ENCODE data around the gene CDK5RAP1.
"Not testable (repeated sequence)": the region's sequence is repeated elsewhere in the genome, so short reads cannot be mapped to it uniquely, and the experiment has no call there.

The CDK5RAP1 gene, protein sequence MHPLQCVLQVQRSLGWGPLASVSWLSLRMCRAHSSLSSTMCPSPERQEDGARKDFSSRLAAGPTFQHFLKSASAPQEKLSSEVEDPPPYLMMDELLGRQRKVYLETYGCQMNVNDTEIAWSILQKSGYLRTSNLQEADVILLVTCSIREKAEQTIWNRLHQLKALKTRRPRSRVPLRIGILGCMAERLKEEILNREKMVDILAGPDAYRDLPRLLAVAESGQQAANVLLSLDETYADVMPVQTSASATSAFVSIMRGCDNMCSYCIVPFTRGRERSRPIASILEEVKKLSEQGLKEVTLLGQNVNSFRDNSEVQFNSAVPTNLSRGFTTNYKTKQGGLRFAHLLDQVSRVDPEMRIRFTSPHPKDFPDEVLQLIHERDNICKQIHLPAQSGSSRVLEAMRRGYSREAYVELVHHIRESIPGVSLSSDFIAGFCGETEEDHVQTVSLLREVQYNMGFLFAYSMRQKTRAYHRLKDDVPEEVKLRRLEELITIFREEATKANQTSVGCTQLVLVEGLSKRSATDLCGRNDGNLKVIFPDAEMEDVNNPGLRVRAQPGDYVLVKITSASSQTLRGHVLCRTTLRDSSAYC

DNA sequence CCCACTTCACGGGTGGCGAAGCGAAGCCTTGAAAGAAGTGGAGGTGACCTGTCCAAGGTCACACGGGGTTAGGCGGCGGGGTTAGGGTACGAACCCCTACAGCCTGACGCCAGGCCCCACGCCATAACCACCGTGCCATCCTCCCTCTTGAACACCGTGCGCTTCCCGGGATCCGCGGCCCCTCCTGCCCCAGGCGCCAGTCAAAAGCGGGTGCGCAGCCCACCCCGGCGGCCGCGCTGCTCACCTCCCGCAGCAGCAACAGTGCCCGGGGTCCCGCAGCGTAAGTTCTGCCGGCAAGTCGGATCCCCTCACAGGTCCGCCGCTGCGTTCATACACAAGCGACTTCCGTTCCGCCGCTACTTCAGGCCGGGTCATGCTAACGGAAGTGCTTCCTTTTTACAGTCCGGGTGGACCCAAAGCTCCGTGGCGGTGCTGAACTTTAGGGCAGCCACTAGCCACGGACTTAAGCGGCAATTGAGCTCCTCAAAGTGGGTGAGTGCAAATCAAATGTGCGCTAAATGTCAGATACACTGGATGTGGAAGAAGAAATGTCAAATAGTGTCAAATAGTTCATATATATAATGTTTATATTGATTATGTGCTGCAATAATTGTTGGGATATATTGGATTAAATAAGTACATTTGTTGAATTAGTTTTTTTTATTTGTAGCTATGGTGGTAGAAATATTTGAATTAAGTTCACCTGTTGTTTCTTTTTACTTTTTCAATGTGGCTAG lies at the start of gene CDK5RAP1:
TSS of gene CDK5RAP1 (minus strand) at position 336 of the 737 bp plus-strand sequence. CDS start 4,455 bp downstream, outside the sequence.
- peak; percentile 91 for DNase-seq (ENCODE audit: low spot score)

DNA sequence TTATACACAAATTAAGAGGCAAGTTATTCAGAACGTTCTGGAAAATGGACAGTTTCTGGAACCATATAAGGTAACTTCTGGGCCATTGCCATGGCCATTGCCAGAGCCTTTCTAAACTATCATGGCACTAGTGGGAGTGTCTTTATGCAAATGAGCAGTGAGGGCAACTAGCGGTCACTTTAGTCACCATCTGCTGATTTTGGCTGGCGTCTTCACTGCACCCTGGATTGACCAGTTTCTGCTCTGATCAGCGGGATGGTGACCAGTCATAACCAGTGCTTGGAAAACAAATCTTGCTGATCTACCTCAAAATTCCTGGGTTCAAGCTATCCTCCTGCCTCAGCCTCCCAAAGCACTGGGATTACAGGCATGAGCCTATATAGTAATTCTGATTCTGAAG lies 49.5 kb upstream of the CDK5RAP1 start:
- DNase-seq (ENCODE audit: low spot score): no peak

DNA sequence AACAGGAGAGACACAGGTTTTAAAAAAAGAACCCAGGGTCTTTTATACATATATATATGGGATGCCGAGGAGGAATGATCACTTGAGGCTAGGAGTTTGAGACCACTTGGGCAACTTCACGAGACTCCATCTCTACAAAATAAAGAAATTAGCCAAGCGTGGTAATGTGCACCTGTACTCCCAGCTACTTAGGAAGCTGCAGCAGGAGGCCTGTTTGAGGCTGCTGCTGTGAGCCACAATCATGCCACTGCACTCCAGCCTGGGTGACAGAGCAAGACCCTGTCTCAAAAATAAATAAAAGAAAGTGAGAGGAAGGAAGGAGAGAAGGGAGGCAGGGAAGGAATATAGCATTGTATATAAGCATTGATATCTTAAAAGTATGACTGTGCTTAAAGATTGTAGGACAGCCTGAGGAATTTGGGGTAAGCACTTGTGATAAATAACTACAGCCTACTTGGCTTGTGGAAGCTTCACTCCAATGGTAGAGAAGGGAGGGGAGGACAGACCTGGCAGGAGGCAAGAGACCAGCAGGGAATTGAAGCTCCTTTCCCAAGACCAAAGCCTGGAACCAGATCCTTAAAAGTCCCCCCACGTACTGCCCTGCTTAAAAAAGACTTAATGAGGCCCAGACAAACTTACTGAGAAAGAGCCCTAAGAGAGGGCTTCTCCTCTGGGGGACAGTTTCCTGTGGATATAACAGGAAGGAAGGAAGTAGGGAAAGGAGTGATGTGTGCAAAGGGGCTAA lies 44.7 kb upstream of the CDK5RAP1 start:
- no peak for DNase-seq (ENCODE audit: low spot score)

DNA sequence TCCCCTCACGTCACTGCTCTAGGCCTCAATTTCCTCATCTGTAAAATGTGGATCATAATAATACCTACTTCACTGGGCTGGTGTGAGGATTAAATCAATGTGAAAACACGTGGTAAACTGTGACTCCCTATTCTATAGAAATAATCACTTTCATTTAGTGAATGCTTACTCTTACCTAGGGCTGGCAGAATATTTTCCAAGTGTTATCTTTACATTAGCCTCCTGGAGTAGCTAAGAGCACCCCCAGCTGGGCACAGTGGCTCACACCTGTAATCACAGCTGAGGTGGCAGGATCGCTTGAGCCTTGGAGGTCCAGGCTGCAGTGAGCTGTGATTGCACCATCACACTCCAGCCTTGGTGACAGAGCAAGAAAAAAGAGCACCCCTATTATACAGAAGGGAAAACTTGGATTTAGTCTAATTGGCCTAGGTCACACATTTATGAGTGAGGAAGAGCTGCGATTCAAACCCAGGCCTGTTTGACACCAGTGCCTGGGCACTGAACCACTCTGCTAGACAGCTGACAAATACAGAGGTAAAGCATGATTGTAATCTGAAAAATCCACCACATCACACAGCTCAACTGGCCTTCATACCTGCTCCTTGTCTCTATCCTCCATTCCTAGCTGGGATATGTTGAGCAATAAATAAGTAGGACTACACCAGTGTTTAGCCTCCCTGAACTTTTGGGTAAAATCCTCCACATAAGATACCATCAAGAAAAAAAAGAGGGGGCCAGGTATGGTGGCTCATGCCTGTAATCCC lies 43.7 kb upstream of the CDK5RAP1 start:
- DNase-seq (ENCODE audit: low spot score): no peak

DNA sequence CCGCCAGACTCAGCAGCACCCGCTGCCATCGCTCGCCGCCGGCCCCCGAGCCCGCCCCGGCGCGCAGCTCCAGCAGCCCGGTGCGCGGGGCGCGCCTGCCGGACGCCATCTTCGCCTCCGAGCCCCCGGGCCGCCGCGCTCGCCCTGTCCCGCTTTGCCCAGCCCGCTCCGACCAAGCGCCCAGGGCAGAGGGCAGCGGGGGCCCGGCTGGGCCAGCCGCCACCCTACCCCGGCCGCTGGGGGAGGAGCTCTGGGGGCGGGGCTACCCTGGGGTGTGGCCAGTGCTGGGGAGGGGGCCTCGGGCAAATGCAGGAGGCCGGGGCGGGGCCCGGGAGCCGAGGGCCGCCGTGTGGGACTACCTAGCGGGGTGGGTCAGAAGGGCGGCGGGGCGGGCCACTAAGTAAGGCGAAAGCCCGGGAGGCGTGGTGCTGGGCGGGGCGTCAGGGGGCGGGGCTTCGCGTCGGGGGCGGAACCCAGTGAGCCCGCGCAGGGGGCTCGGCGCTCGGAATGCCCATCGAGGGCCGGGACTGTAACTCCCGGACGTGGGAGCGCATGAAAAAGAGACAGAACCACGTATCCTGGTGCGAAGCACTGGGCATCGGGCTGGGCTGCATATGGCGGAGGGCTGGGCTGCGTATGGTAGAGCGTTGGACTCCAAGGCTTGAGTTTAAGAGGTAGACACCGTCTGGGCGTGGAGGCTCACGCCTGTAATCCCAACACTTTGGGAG lies 42.4 kb upstream of the CDK5RAP1 start, which contains the start of gene SNTA1:
TSS of gene SNTA1 (minus strand) at position 252 of the 728 bp plus-strand sequence. CDS start at position 109, 143 bp downstream.
- DNase-seq (ENCODE audit: low spot score): peak; percentile 95

DNA sequence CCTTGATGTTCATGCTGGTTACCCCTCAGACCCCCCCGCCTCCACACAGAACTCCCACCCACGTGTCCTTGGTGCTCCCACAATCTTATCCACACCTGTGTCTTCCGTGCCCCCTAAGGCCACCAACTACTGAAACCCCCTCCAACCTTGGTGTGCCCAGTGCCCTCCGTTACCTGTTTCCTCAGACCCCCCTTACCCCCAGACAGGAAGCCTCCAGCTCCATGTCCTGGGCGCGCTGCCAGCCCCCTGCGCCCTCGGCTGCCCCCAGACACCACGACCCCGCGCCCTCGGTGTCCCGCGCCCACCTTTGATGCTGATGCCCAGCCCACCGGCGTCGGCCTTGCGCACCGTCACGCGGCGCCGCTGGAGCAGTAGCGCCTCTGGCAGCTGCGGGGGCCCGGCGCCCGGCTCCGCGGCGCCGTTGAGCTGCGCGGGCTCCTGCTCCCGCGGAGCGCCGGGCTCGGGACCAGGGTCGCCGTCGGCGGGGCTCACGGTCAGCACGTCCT lies 41.7 kb upstream of the CDK5RAP1 start:
- no peak for DNase-seq (ENCODE audit: low spot score)

DNA sequence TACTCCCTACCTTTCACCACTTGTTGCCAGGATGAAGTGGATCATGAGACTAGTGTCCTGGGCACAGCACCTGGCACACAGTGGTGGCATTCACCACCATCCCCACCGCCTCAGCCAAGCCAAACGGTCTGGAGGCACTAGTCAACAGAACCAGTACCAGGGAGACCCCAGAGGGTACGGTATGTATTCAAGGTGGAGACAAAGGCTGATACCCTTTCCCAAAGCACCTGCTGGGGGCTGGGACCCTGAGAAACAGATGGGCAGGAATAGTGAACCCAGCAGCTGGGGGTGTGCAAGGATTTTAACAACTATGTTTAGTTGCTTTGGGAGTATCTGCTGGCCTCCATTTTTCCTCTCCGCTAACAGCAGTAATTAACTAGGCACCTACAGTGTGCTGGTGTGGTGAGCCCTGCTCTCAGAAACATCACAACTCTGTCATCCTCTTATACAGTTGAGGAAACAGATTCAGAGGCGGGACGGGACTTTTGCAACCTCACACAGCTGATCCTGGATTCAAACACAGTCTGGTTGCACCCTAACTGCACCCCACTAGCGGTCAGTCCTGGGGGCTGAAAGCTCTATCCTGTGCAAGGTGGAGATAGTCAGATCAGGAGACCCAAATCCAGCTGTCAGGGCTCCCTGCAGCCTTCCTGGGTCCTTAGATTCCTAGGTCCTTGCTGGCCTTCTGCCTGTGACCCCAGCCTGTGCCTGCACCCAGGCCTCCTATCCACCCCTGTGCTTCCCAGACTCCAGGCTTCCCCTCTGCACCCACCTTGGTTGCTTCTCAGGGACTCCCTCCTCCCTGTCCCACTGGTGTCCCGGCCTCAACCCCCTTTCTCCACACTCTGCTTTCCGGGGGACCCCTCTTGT lies 41.1 kb upstream of the CDK5RAP1 start:
- DNase-seq (ENCODE audit: low spot score): no peak

DNA sequence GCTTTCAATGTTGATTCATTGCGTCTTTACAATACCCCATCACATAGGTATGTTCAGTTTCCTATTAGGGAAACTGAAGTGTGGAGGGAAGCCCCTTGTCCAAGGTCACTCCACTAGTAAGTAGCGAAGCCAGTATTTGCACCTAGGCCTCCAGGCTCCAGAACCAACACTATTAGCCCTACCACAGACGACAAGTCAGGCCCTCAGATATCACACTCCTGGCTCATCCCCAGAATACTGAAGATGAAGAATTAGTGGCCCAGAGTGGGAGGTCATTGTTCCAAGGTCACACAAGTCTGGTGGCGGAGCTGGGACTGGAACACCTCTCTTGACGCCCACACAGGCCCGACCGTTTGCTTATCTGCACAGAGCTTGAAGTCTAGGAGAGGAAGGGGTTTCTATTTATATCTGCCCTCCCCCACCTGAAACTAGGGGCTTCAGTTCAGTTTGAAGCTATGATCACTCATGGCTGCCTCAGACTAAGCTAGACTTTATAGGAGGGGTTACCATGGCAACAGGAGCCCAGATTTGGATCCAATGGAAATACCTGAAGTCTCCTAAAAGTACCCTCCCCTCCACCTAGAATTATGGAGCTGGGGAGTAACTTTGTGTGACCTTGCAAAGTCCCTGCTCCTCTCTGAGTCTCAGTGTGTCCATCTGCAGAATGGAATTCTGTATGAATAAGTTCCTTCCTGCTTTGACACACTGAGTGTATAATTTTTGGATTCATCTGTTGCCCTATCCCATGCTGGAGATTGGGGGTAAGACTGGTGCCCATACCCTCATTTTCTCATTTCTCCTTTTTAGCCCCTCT lies 40.0 kb upstream of the CDK5RAP1 start:
- DNase-seq (ENCODE audit: low spot score): no peak

DNA sequence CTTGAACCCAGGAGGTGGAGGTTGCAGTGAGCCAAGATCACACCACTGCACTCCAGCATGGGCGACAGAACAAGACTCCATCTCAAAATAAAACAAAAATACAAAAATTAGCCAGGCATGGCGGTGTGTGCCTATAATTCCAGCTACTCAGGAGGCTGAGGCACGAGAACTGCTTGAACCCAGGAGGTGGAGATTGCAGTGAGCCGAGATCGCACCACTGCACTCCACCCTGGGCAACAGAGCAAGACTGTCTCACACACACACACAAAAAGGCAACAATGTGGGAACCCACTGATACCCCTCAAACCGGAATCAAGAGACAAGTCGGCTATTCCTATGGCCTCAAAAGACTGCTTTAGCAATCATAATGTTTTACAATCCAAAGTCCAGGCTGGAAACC lies 39.2 kb upstream of the CDK5RAP1 start:
- not testable (repeated sequence) for DNase-seq (ENCODE audit: low spot score)

DNA sequence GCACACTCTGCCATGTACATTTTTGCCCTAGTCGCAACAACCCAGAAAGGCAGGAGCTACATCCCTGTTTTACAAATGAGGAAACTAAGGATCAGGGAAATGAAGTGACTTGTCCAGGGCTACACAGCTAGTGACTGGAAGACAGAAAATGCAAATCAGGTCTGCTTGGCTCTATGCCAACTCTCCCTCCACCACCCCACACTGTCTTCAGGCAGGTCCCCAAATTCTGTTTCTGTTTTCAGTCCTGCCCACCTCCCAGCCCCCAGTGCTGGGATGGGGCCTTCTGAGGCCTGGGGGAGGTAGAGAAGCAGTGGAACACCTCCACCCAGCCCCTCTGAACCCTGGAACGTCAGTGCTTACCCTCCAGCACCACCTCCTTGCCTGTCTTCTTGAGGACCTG lies 37.2 kb upstream of the CDK5RAP1 start:
- no peak for DNase-seq (ENCODE audit: low spot score)

DNA sequence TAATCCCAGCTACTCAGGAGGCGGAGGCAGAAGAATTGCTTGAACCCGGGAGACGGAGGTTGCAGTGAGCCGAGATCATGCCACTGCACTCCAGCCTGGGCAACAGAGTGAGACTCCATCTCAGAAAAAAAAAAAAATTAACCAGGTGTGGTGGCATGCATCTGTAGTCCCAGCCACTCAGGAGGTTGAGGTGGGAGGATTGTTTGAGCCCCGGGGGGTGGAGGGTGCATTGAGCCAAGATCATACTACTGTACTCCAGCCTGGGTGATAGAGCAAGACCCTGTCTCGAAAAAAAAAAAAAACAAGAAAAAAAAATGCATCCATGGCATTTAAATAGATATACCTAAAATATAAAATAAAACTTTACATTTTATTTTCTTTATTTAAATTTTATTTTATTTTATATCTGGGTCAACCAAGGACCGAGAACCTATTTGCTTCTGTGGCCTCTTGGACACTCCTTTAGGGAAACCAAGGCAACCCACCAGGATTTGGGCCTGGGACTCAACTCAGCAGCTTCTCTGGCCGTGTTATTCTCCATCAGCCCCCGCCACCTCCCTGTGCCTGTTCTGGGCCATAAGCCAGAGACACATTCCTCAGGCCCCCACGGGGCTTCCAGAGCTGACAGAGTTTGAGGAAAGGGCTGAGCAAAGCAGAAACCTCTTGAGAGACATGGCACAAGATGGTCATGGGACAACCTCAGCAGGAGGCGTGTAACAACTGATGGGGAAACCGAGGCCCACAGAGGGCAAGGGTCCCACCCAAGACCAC lies 36.0 kb upstream of the CDK5RAP1 start:
- DNase-seq (ENCODE audit: low spot score): peak; percentile 40

DNA sequence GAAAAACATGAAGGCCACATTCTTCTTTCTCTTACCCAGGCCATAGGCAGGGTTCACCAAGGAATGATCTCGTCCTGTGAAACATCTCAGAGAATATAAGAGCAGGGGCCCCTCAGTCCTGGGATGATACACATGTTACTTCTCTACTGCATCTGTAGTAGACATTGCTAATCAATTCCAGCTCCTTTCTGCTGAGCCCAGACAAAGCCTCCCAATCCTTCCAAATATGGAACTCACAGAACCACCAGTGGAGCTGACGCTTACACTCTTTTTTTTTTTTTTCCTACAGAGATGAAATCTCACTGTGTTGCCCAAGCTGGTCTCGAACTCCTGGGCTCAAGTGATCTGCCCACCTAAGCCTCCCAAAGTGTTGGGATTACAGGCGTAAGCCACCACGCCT lies 33.1 kb upstream of the CDK5RAP1 start:
- no peak for DNase-seq (ENCODE audit: low spot score)

DNA sequence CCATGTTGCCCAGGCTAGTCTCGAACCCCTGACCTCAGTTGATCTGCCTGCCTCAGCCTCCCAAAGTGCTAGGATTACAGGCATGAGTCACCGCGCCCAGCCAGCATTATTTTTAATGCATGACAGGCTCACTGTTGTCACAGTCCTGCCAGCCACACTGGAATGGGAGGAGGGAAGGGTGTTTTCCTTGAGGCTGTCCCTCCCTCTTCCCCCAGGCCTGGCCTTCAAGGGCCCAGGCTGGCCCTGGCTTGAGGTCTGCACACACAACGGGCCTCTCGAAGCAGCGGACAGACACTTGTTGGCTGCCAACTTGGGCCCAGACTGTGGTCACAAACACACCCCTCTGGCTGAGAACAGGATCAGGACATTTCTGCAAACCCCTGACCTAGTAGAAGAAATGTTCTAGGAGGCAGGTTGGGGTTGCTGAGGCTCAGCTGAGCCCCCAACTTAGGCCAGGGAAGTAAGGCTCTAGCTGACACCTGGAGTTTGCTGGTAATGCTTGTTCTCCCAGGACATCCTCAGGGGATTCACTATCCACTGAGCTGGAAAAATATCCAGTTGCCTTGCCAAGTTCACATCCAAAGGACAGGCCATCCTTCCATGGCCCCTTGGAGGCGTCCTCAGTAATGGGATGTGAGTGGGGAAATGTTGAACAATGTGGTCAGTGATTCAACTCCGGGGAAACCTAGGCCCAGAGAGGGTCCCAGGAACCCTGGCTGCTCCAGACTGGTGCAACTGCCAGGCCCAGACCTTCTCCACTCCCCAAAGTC lies 32.3 kb upstream of the CDK5RAP1 start:
- DNase-seq (ENCODE audit: low spot score): peak; percentile 33

DNA sequence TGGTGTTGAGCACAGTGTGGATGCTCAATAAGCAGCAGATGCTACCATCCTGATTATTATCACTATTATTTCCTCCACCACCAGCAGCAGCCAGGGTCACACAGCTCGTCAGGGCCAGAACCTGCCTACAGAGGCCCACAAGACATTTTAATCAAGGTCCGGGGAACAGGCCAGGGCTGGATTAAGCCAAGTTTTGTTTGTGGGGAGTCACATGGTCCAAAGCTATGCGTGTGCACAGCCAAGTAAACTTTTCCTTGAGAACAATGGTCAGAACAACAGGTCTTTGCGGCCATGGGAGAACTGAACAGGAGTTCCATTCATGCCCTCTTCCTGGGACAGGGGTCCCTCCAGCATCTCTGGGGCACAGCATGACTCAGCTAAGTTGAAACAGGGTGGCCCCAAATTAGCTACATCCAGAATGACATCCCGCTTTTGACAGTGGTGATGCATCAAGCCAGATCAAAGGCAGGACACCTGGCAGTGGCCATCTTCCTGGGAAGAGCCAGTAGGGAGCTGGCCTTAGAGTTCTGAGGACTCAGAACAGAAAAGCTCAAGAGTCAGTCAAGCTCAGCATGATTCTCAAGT lies 30.6 kb upstream of the CDK5RAP1 start:
- DNase-seq (ENCODE audit: low spot score): no peak

DNA sequence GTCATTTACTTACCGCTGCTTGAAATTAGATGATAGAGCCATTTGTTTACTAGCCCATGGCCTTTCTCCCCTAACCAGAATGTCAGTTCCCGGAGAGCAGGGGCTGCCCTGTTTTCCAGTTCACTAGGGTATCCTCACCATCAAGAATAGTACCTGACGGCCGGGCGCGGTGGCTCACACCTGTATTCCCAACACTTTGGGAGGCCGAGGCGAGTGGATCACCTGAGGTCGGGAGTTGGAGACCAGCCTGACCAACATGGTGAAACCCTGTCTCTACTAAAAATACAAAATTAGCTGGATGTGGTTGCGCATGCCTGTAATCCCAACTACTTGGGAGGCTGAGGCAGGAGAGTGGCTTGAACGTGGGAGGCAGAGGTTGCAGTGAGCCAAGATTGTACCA lies 22.6 kb upstream of the CDK5RAP1 start:
- DNase-seq (ENCODE audit: low spot score): not testable (repeated sequence)

DNA sequence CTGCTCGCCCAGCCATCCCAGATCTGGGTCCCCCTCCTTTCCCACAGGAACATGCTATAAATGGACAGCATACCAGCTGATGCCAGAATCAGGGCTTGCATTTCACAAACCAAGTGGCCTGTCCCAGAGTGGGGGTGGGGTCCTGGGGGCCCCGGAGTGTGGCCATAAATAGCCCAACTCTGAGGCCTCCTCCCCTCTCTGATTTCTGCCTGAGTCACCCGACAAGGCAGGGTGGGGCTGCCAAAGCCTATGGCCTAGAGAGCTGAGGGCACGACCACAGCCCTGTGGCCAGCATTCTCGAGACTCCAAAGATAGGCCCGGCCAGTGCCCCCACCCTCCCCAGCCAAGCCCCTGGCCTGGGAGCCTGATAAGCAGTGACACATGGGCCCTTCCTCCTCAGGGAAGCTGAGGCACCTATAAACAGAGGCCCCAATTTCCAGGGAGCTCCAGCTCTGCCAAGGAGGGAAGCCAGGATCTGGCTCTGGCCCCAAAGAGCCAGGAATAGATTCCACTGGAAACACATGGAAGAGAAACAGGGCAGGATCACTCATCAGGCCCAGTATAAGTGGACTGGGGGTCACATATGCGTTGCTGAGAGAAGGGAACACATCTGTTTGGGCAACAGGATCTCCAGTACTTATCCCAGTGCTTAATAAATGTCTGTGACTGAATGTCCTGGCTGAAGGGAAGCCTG lies 22.0 kb upstream of the CDK5RAP1 start:
- peak; percentile 88 for DNase-seq (ENCODE audit: low spot score)

Data from AG08395 (cell line).